Fibroblast of lung (primary cell): Measurements from ENCODE around the gene EFCAB14. TPM values are rescaled to one million over a fixed set of nuclear protein-coding genes. Genes with fewer than 3 reads are reported as not detected.
"Not testable (repeated sequence)": the region's sequence is repeated elsewhere in the genome, so short reads cannot be mapped to it uniquely, and the experiment has no call there.

ENCODE experiments used
- DNase-seq, 2 donors: peaks; one replicate each; pipeline versions ENCODE4 v3.0.0 to v3.0.0-alpha.2; 2010; ENCODE audit warnings: low read depth in 2 of 2
- H2AFZ ChIP-seq: 2 replicates; pipeline ENCODE4 v1.5.1; 2012; ENCODE audit warnings: low read length, control low read depth, inconsistent platforms
- H3K27ac ChIP-seq: 2 replicates; pipeline ENCODE4 v1.5.1; 2011; ENCODE audit warnings: low read length, control low read depth; ENCODE audit not compliant: insufficient read depth
- H3K27me3 ChIP-seq: 2 replicates; pipeline ENCODE4 v1.5.1; 2011; ENCODE audit warnings: mild to moderate bottlenecking, low read length; ENCODE audit not compliant: control insufficient read depth, insufficient read depth
- H3K36me3 ChIP-seq: 2 replicates; pipeline ENCODE4 v1.5.1; 2011; ENCODE audit warnings: low read length; ENCODE audit not compliant: control insufficient read depth, insufficient read depth
- H3K4me1 ChIP-seq: 2 replicates; pipeline ENCODE4 v1.5.1; 2011; ENCODE audit warnings: low read length; ENCODE audit not compliant: control insufficient read depth, insufficient read depth; ENCODE audit errors: extremely low read depth
- H3K4me2 ChIP-seq: 2 replicates; pipeline ENCODE4 v1.5.1; 2011; ENCODE audit warnings: low read length, control low read depth; ENCODE audit not compliant: insufficient read depth; ENCODE audit errors: extremely low read depth
- H3K4me3 ChIP-seq, 4 experiments: fragments of 200-600 bp in 1 of 4; sonication (generic) in 1 of 4; replicated peaks in 1 of 4; 2 replicates each; pipeline ENCODE4 v1.5.1; 2011 to 2016; ENCODE audit warnings: low read length in 4 of 4, low read depth in 3 of 4, mild to moderate bottlenecking in 3 of 4, control low read depth in 2 of 4, inconsistent platforms in 1 of 4, mixed read lengths in 1 of 4; ENCODE audit not compliant: insufficient read depth in 1 of 4; ENCODE audit errors: control extremely low read depth in 1 of 4
- H3K79me2 ChIP-seq: 2 replicates; pipeline ENCODE4 v1.5.1; 2012; ENCODE audit warnings: mild to moderate bottlenecking, low read length, inconsistent platforms; ENCODE audit not compliant: control insufficient read depth, insufficient read depth
- H3K9ac ChIP-seq: 2 replicates; pipeline ENCODE4 v1.5.1; 2011; ENCODE audit warnings: mild to moderate bottlenecking, low read length, control low read depth; ENCODE audit not compliant: insufficient read depth
- H3K9me3 ChIP-seq: 2 replicates; pipeline ENCODE4 v1.5.1; 2012; ENCODE audit warnings: low read depth, low read length; ENCODE audit not compliant: control insufficient read depth, insufficient read depth
- H4K20me1 ChIP-seq: 2 replicates; pipeline ENCODE4 v1.5.1; 2011; ENCODE audit warnings: low read length; ENCODE audit not compliant: control insufficient read depth, insufficient read depth; ENCODE audit errors: extremely low read depth
- EZH2 ChIP-seq: IDR thresholded peaks from 2 replicates; pipeline ENCODE4 v1.5.1; 2012; ENCODE audit warnings: low read length, control low read depth, mild to moderate bottlenecking; ENCODE audit errors: missing control alignments
- polyA plus RNA-seq, 2 donors: library from polyadenylated mRNA; depleted of rRNA in 1 of 2; stranded (reverse) in 1 of 2; unstranded in 1 of 2; fragments of >200 nt; gene quantifications; 2 replicates each; pipeline ENCODE4 v1.2.1, GENCODE V29; 2011 to 2012; ENCODE audit warnings: missing spikeins in 1 of 2
- total RNA-seq: library from RNA; depleted of rRNA; stranded (reverse); fragments of >200 nt; gene quantifications from 2 replicates; pipeline ENCODE4 v1.2.1, GENCODE V29; 2014
- TF ChIP-seq, protein P1 (sequence below), 2 donors: IDR thresholded peaks in 1 of 2; conservative IDR thresholded peaks in 1 of 2; 1 replicate in 1 of 2; 2 replicates in 1 of 2; pipeline ENCODE4 v1.5.1; 2011 to 2012; ENCODE audit warnings: low read length in 2 of 2, control low read depth in 1 of 2, inconsistent platforms in 1 of 2, low read depth in 1 of 2, mild to moderate bottlenecking in 1 of 2

EFCAB14 gene
- total and polyA plus RNA-seq, 2 donors (not counting 1 experiment from before 2014, with no cell fraction given): 35.3 to 65.0 TPM

GRCh38 chr1:46656643-46657042 lies 62.3 kb downstream of the EFCAB14 start:
- Histone ChIP-seq H3K27me3 (no peaks in the 10 kb centered on the region), H2AFZ (no peak overlapping the region), H3K4me2 (no peak overlapping the region), H3K4me1 (peaks cover 3% of the 10 kb centered on the region), H3K27ac (no peak overlapping the region), H4K20me1 (no peaks in the 10 kb centered on the region), H3K4me3 (no peak overlapping the region), H3K36me3 (no peaks in the 10 kb centered on the region), H3K79me2 (no peaks in the 10 kb centered on the region), H3K9me3 (no peaks in the 10 kb centered on the region), H3K9ac (no peak overlapping the region)
- DNase-seq: no peak
- TF ChIP-seq EZH2: no peak
- TF ChIP-seq, protein P1, sequence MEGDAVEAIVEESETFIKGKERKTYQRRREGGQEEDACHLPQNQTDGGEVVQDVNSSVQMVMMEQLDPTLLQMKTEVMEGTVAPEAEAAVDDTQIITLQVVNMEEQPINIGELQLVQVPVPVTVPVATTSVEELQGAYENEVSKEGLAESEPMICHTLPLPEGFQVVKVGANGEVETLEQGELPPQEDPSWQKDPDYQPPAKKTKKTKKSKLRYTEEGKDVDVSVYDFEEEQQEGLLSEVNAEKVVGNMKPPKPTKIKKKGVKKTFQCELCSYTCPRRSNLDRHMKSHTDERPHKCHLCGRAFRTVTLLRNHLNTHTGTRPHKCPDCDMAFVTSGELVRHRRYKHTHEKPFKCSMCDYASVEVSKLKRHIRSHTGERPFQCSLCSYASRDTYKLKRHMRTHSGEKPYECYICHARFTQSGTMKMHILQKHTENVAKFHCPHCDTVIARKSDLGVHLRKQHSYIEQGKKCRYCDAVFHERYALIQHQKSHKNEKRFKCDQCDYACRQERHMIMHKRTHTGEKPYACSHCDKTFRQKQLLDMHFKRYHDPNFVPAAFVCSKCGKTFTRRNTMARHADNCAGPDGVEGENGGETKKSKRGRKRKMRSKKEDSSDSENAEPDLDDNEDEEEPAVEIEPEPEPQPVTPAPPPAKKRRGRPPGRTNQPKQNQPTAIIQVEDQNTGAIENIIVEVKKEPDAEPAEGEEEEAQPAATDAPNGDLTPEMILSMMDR (conservative IDR thresholded peaks at IDR 0.05 in 1 of 2, IDR thresholded peaks at IDR 0.05 in 1 of 2; ENCODE audit: low read depth in 1 of 2, low read length in 2 of 2): no peak

- Histone ChIP-seq H3K4me1 (peaks cover 3% of the 10 kb centered on the region), H3K27me3 (no peaks in the 10 kb centered on the region), H3K4me3 (no peak overlapping the region), H4K20me1 (no peaks in the 10 kb centered on the region), H3K36me3 (no peaks in the 10 kb centered on the region), H3K27ac (no peak overlapping the region), H3K9me3 (no peaks in the 10 kb centered on the region), H3K4me2 (no peak overlapping the region), H2AFZ (no peak overlapping the region), H3K79me2 (no peaks in the 10 kb centered on the region), H3K9ac (no peak overlapping the region)
- TF ChIP-seq, protein P1 (conservative IDR thresholded peaks at IDR 0.05 in 1 of 2, IDR thresholded peaks at IDR 0.05 in 1 of 2; ENCODE audit: low read depth in 1 of 2, low read length in 2 of 2): no peak
- TF ChIP-seq EZH2: no peak
- no peak for DNase-seq
Measured at GRCh38 chr1:46655848-46656247, 63.1 kb downstream of the EFCAB14 start.

- not testable (repeated sequence) for DNase-seq, H3K36me3 ChIP-seq, H3K9me3 ChIP-seq, H3K27me3 ChIP-seq, H3K4me1 ChIP-seq, H3K4me2 ChIP-seq, H3K27ac ChIP-seq, H2AFZ ChIP-seq, H3K9ac ChIP-seq, H3K79me2 ChIP-seq, H3K4me3 ChIP-seq, H4K20me1 ChIP-seq
Measured at GRCh38 chr1:46654698-46655097, 64.2 kb downstream of the EFCAB14 start.
